ENCODE measurements around the gene THSD4. TPM values are rescaled to one million over a fixed set of nuclear protein-coding genes. Genes with fewer than 3 reads are reported as not detected.

Gene THSD4
- total and polyA plus RNA-seq, 2 of the 8 experiments (the other 6 are each of a cell fraction or from before 2014, with no cell fraction given) = 2.5 to 6.2 TPM

DNA sequence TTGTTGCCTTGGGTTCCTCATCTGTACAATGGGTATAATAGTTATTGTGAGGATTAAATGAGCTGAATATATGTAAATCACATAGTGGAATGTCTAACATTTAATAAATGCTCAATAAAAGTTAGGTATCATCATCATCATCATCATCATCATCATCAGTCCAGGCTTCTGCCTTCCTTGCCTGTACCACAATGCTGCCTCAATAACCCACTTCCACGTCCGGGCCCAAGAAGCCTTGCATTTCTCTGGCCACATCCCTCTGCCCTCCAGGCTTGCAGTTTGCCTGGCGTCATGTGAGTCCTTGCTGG, 137.4 kb downstream of the THSD4 start (continued):
- TF ChIP-seq, protein P1, sequence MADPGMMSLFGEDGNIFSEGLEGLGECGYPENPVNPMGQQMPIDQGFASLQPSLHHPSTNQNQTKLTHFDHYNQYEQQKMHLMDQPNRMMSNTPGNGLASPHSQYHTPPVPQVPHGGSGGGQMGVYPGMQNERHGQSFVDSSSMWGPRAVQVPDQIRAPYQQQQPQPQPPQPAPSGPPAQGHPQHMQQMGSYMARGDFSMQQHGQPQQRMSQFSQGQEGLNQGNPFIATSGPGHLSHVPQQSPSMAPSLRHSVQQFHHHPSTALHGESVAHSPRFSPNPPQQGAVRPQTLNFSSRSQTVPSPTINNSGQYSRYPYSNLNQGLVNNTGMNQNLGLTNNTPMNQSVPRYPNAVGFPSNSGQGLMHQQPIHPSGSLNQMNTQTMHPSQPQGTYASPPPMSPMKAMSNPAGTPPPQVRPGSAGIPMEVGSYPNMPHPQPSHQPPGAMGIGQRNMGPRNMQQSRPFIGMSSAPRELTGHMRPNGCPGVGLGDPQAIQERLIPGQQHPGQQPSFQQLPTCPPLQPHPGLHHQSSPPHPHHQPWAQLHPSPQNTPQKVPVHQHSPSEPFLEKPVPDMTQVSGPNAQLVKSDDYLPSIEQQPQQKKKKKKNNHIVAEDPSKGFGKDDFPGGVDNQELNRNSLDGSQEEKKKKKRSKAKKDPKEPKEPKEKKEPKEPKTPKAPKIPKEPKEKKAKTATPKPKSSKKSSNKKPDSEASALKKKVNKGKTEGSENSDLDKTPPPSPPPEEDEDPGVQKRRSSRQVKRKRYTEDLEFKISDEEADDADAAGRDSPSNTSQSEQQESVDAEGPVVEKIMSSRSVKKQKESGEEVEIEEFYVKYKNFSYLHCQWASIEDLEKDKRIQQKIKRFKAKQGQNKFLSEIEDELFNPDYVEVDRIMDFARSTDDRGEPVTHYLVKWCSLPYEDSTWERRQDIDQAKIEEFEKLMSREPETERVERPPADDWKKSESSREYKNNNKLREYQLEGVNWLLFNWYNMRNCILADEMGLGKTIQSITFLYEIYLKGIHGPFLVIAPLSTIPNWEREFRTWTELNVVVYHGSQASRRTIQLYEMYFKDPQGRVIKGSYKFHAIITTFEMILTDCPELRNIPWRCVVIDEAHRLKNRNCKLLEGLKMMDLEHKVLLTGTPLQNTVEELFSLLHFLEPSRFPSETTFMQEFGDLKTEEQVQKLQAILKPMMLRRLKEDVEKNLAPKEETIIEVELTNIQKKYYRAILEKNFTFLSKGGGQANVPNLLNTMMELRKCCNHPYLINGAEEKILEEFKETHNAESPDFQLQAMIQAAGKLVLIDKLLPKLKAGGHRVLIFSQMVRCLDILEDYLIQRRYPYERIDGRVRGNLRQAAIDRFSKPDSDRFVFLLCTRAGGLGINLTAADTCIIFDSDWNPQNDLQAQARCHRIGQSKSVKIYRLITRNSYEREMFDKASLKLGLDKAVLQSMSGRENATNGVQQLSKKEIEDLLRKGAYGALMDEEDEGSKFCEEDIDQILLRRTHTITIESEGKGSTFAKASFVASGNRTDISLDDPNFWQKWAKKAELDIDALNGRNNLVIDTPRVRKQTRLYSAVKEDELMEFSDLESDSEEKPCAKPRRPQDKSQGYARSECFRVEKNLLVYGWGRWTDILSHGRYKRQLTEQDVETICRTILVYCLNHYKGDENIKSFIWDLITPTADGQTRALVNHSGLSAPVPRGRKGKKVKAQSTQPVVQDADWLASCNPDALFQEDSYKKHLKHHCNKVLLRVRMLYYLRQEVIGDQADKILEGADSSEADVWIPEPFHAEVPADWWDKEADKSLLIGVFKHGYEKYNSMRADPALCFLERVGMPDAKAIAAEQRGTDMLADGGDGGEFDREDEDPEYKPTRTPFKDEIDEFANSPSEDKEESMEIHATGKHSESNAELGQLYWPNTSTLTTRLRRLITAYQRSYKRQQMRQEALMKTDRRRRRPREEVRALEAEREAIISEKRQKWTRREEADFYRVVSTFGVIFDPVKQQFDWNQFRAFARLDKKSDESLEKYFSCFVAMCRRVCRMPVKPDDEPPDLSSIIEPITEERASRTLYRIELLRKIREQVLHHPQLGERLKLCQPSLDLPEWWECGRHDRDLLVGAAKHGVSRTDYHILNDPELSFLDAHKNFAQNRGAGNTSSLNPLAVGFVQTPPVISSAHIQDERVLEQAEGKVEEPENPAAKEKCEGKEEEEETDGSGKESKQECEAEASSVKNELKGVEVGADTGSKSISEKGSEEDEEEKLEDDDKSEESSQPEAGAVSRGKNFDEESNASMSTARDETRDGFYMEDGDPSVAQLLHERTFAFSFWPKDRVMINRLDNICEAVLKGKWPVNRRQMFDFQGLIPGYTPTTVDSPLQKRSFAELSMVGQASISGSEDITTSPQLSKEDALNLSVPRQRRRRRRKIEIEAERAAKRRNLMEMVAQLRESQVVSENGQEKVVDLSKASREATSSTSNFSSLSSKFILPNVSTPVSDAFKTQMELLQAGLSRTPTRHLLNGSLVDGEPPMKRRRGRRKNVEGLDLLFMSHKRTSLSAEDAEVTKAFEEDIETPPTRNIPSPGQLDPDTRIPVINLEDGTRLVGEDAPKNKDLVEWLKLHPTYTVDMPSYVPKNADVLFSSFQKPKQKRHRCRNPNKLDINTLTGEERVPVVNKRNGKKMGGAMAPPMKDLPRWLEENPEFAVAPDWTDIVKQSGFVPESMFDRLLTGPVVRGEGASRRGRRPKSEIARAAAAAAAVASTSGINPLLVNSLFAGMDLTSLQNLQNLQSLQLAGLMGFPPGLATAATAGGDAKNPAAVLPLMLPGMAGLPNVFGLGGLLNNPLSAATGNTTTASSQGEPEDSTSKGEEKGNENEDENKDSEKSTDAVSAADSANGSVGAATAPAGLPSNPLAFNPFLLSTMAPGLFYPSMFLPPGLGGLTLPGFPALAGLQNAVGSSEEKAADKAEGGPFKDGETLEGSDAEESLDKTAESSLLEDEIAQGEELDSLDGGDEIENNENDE (IDR thresholded peaks at IDR 0.05; ENCODE audit: insufficient replicate concordance, low read length) = no peak
- TF ChIP-seq SIRT6 (IDR thresholded peaks at IDR 0.05; ENCODE audit: low read length) (no peak), POU5F1 (IDR thresholded peaks at IDR 0.05; ENCODE audit: low read depth, low read length) (no peak), RNF2 (IDR thresholded peaks at IDR 0.05; ENCODE audit: borderline replicate concordance, low read depth, low read length, missing control alignments, poor library complexity, severe bottlenecking) (no peak), CHD2 (IDR thresholded peaks at IDR 0.05; ENCODE audit: low read length) (no peak), TEAD4 (IDR thresholded peaks at IDR 0.05; ENCODE audit: low read depth, low read length) (no peak), KDM4A (IDR thresholded peaks at IDR 0.05; ENCODE audit: low read depth, low read length, severe bottlenecking) (no peak), HDAC2 (IDR thresholded peaks at IDR 0.05; ENCODE audit: borderline replicate concordance in 1 of 2, low read depth in 2 of 2, low read length in 2 of 2) (no peak), BCL11A (IDR thresholded peaks at IDR 0.05; ENCODE audit: low read depth in 2 of 2, low read length in 2 of 2) (no peak), CBX8 (IDR thresholded peaks at IDR 0.05; ENCODE audit: borderline replicate concordance, low read depth, low read length) (no peak), RBBP5 (IDR thresholded peaks at IDR 0.05; ENCODE audit: borderline replicate concordance, low read depth, low read length) (no peak), ASH2L (IDR thresholded peaks at IDR 0.05; ENCODE audit: low read length) (no peak)

Data from H1 (cell line).